A673 (cell line): ENCODE measurements around the gene TMEM240.

Source experiments
- EZH2 ChIP-seq: fragments of 200-600 bp; sonication (generic); IDR thresholded peaks from 2 replicates; pipeline ENCODE4 v1.6.1; 2017; ENCODE audit warnings: borderline replicate concordance, low read depth, mild to moderate bottlenecking, mixed read lengths, antibody characterized with exemption, low read length; ENCODE audit not compliant: poor library complexity, severe bottlenecking
- TF ChIP-seq, protein P1 (sequence below): fragments of 300-800, 200-600 bp; sonication (generic); conservative IDR thresholded peaks from 2 replicates; pipeline ENCODE4 v1.5.1; 2017; ENCODE audit warnings: low read depth, mild to moderate bottlenecking, antibody characterized with exemption, low read length, moderate library complexity, mixed read lengths

DNA sequence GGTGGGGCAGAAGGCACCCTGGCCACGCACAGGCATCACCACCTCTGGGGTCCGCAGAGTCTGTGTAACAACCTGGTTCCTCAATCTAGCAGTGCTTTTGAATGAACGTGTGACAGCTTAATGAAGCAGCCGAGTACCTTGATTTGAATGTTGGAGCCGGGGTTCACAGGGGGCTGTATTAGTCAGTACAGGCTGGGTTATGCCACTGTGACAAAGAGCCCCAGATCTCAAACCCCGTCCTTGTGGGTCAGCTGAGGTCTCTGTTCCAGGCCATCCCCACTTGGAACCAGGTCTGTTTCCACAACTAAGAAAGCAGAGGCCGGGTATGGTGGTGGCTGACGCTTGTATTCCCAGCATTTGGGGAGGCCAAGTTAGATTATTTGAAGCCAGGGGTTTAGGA, 10.5 kb downstream of the TMEM240 start:
- TF ChIP-seq, protein P1, sequence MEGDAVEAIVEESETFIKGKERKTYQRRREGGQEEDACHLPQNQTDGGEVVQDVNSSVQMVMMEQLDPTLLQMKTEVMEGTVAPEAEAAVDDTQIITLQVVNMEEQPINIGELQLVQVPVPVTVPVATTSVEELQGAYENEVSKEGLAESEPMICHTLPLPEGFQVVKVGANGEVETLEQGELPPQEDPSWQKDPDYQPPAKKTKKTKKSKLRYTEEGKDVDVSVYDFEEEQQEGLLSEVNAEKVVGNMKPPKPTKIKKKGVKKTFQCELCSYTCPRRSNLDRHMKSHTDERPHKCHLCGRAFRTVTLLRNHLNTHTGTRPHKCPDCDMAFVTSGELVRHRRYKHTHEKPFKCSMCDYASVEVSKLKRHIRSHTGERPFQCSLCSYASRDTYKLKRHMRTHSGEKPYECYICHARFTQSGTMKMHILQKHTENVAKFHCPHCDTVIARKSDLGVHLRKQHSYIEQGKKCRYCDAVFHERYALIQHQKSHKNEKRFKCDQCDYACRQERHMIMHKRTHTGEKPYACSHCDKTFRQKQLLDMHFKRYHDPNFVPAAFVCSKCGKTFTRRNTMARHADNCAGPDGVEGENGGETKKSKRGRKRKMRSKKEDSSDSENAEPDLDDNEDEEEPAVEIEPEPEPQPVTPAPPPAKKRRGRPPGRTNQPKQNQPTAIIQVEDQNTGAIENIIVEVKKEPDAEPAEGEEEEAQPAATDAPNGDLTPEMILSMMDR, result no peak
- no peak for TF ChIP-seq EZH2
